ENCODE measurements around the gene FLRT2. TPM values are rescaled to one million over a fixed set of nuclear protein-coding genes. Genes with fewer than 3 reads are reported as not detected.

Gene FLRT2
- total and polyA plus RNA-seq, 10 of the 15 experiments (the other 5 are each of a cell fraction or from before 2014, with no cell fraction given): 0.03 to 0.13 TPM; not detected in 8

DNA sequence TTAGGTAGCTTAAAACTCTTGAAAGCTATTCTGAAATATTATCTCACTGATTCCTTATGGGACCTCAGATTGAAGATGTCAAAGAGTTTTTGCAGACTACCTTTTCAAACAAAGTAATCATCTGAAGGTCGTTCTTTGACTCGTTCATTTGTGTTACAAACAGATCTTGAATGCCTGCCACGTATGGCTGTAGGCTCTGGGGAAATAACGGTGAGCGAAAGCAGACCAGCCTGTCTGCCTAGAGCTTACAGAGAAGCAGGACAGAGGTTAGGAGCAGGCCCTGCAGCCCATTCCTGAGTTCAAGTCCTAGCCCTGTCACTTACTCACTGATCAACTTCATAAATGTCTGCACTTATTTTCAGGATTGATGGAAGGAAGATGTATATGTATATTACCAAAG, 83.6 kb downstream of the FLRT2 start:
- Histone ChIP-seq H3K4me2 (ENCODE audit: control insufficient read depth, insufficient read depth) (no peak overlapping the region), H3K4me3 (no peak overlapping the region), H3K9ac (ENCODE audit: control insufficient read depth, insufficient read depth, low read length) (no peak overlapping the region), H3K79me2 (ENCODE audit: control insufficient read depth, insufficient read depth, low read length) (no peaks in the 10 kb centered on the region), H3K9me3 (replicated peaks; ENCODE audit: control insufficient read depth, insufficient read depth, low read length) (no peaks in the 10 kb centered on the region), H3K27me3 (replicated peaks in 1 of 2; ENCODE audit: control insufficient read depth in 2 of 2, insufficient read depth in 2 of 2, low read length in 1 of 2) (no peaks in the 10 kb centered on the region), H2AFZ (ENCODE audit: control insufficient read depth, low read depth, low read length) (no peak overlapping the region), H3K4me1 (ENCODE audit: control insufficient read depth, insufficient read depth, low read length) (no peaks in the 10 kb centered on the region), H4K20me1 (ENCODE audit: control insufficient read depth, insufficient read depth) (no peaks in the 10 kb centered on the region), H3K36me3 (ENCODE audit: control insufficient read depth in 2 of 2, insufficient read depth in 2 of 2, low read length in 1 of 2) (no peaks in the 10 kb centered on the region), H3K27ac (ENCODE audit: control insufficient read depth, insufficient read depth) (no peak overlapping the region)
- SMC1A ChIA-PET (ENCODE audit: uncharacterized antibody, unreplicated experiment): no interaction called here
- CTCF ChIA-PET: no interaction called here
- no peak for FAIRE-seq
- no peak for TF ChIP-seq ZNF217 (IDR thresholded peaks at IDR 0.05)
- no peak for TF ChIP-seq IRF5 (IDR thresholded peaks at IDR 0.05; ENCODE audit: borderline replicate concordance)
- no peak for ATAC-seq
- no TSS peak for BruUV-seq (replicated peaks)
- RAD21 ChIA-PET (ENCODE audit: unreplicated experiment): no interaction called here
- POLR2A ChIA-PET: no interaction called here
- in situ Hi-C loops (cut with MboI): no loop called here
- WGBS (ENCODE audit: insufficient coverage, insufficient replicate concordance, low lambda C conversion rate, missing lambda C conversion rate): 35% methylated on average over 5 of the region's 5 CpGs
- DNase-seq (ENCODE audit: low read depth, low spot score): no peak
- intact Hi-C loops (cut with micrococcal nuclease; ENCODE audit: unreplicated experiment): no loop called here

- in situ Hi-C loops (cut with MboI) (no loop called here), intact Hi-C loops (cut with micrococcal nuclease; ENCODE audit: unreplicated experiment) (no loop called here)
- H3K27ac ChIP-seq (ENCODE audit: control insufficient read depth, insufficient read depth): no peak overlapping the region
- ATAC-seq (no peak), DNase-seq (ENCODE audit: low read depth, low spot score) (no peak), FAIRE-seq (no peak)
- ChIA-PET POLR2A (no interaction called here), RAD21 (ENCODE audit: unreplicated experiment) (no interaction called here), SMC1A (ENCODE audit: uncharacterized antibody, unreplicated experiment) (interaction anchor here (0.9 kb wide), 1 partner anchor 9 kb away, joined by 3 read pairs; no protein-coding TSS in a partner anchor), CTCF (interaction anchor here (0.6 to 1.2 kb wide), 2 partner anchors 11 to 261 kb away, joined by 3 to 4 read pairs; no protein-coding TSS in a partner anchor)
- H3K79me2 ChIP-seq (ENCODE audit: control insufficient read depth, insufficient read depth, low read length): no peaks in the 10 kb centered on the region
- H3K4me2 ChIP-seq (ENCODE audit: control insufficient read depth, insufficient read depth): no peak overlapping the region
- H3K36me3 ChIP-seq (ENCODE audit: control insufficient read depth in 2 of 2, insufficient read depth in 2 of 2, low read length in 1 of 2): no peaks in the 10 kb centered on the region
- H4K20me1 ChIP-seq (ENCODE audit: control insufficient read depth, insufficient read depth): no peaks in the 10 kb centered on the region
- H3K4me3 ChIP-seq: no peak overlapping the region
- H2AFZ ChIP-seq (ENCODE audit: control insufficient read depth, low read depth, low read length): no peak overlapping the region
- no peaks in the 10 kb centered on the region for H3K4me1 ChIP-seq (ENCODE audit: control insufficient read depth, insufficient read depth, low read length)
- WGBS (ENCODE audit: insufficient coverage, insufficient replicate concordance, low lambda C conversion rate, missing lambda C conversion rate): 10% methylated on average over 5 of the region's 5 CpGs
- no TSS peak for BruUV-seq (replicated peaks)
- H3K9me3 ChIP-seq (replicated peaks; ENCODE audit: control insufficient read depth, insufficient read depth, low read length): no peaks in the 10 kb centered on the region
- no peaks in the 10 kb centered on the region for H3K27me3 ChIP-seq (replicated peaks in 1 of 2; ENCODE audit: control insufficient read depth in 2 of 2, insufficient read depth in 2 of 2, low read length in 1 of 2)
- no peak overlapping the region for H3K9ac ChIP-seq (ENCODE audit: control insufficient read depth, insufficient read depth, low read length)
- TF ChIP-seq PAX8 (IDR thresholded peaks at IDR 0.05): no peak
- TF ChIP-seq SP1 (IDR thresholded peaks at IDR 0.05; ENCODE audit: low read depth, low read length): no peak
- no peak for TF ChIP-seq POLR2AphosphoS5 (IDR thresholded peaks at IDR 0.05; ENCODE audit: low read length)
- no peak for TF ChIP-seq EED (IDR thresholded peaks at IDR 0.05; ENCODE audit: low read depth)
- no peak for TF ChIP-seq RB1 (IDR thresholded peaks at IDR 0.05; ENCODE audit: borderline replicate concordance)
- TF ChIP-seq, protein P1, sequence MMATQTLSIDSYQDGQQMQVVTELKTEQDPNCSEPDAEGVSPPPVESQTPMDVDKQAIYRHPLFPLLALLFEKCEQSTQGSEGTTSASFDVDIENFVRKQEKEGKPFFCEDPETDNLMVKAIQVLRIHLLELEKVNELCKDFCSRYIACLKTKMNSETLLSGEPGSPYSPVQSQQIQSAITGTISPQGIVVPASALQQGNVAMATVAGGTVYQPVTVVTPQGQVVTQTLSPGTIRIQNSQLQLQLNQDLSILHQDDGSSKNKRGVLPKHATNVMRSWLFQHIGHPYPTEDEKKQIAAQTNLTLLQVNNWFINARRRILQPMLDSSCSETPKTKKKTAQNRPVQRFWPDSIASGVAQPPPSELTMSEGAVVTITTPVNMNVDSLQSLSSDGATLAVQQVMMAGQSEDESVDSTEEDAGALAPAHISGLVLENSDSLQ (IDR thresholded peaks at IDR 0.05): no peak
- no peak for TF ChIP-seq KAT2A (conservative IDR thresholded peaks at IDR 0.05; ENCODE audit: control insufficient read depth, low read depth, low read length)
- no peak for TF ChIP-seq NRF1 (conservative IDR thresholded peaks at IDR 0.05; ENCODE audit: low read depth, low read length)
- TF ChIP-seq SUPT20H (IDR thresholded peaks at IDR 0.05; ENCODE audit: borderline replicate concordance, control insufficient read depth, low read depth, low read length): no peak
- TF ChIP-seq, protein P2, sequence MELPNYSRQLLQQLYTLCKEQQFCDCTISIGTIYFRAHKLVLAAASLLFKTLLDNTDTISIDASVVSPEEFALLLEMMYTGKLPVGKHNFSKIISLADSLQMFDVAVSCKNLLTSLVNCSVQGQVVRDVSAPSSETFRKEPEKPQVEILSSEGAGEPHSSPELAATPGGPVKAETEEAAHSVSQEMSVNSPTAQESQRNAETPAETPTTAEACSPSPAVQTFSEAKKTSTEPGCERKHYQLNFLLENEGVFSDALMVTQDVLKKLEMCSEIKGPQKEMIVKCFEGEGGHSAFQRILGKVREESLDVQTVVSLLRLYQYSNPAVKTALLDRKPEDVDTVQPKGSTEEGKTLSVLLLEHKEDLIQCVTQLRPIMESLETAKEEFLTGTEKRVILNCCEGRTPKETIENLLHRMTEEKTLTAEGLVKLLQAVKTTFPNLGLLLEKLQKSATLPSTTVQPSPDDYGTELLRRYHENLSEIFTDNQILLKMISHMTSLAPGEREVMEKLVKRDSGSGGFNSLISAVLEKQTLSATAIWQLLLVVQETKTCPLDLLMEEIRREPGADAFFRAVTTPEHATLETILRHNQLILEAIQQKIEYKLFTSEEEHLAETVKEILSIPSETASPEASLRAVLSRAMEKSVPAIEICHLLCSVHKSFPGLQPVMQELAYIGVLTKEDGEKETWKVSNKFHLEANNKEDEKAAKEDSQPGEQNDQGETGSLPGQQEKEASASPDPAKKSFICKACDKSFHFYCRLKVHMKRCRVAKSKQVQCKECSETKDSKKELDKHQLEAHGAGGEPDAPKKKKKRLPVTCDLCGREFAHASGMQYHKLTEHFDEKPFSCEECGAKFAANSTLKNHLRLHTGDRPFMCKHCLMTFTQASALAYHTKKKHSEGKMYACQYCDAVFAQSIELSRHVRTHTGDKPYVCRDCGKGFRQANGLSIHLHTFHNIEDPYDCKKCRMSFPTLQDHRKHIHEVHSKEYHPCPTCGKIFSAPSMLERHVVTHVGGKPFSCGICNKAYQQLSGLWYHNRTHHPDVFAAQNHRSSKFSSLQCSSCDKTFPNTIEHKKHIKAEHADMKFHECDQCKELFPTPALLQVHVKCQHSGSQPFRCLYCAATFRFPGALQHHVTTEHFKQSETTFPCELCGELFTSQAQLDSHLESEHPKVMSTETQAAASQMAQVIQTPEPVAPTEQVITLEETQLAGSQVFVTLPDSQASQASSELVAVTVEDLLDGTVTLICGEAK (IDR thresholded peaks at IDR 0.05; ENCODE audit: borderline replicate concordance): no peak
Observed at GRCh38 chr14:85616386-85616885, 86.5 kb downstream of the FLRT2 start.

All from GM12878 (cell line).